ENCODE data around the gene ZKSCAN4.

Gene ZKSCAN4

GRCh38 chr6:28248916-28249315 is 3.2 kb downstream of the ZKSCAN4 start:
- DNase-seq: no peak

- no peak for DNase-seq
Observed at GRCh38 chr6:28245206-28245941, 6.7 kb downstream of the ZKSCAN4 start.

- no peak for DNase-seq
Observed at GRCh38 chr6:28243946-28244345, 8.1 kb downstream of the ZKSCAN4 start.

- no peak for DNase-seq
Observed at GRCh38 chr6:28240471-28240870, 11.6 kb downstream of the ZKSCAN4 start.

- no peak for DNase-seq
Observed at GRCh38 chr6:28239636-28240035, 12.4 kb downstream of the ZKSCAN4 start.

- no peak for DNase-seq
Observed at GRCh38 chr6:28235912-28236452, 16.1 kb downstream of the ZKSCAN4 start.

- DNase-seq: no peak
Observed at GRCh38 chr6:28232785-28233184, 19.3 kb downstream of the ZKSCAN4 start.

- DNase-seq: no peak
Observed at GRCh38 chr6:28226460-28226859, 25.6 kb downstream of the ZKSCAN4 start.

GRCh38 chr6:28225056-28225834 is 26.8 kb downstream of the ZKSCAN4 start, which contains the start of gene ZSCAN9:
Gene ZSCAN9 (plus strand): TSS chr6:28225275. CDS start chr6:28227085, 1,810 bp downstream.
- DNase-seq: peak; percentile 25

- DNase-seq: no peak
Observed at GRCh38 chr6:28224131-28225055, 27.7 kb downstream of the ZKSCAN4 start.

- DNase-seq: no peak
Observed at GRCh38 chr6:28220257-28221133, 31.6 kb downstream of the ZKSCAN4 start.

- no peak for DNase-seq
Observed at GRCh38 chr6:28218312-28219248, 33.5 kb downstream of the ZKSCAN4 start.

GRCh38 chr6:28217890-28218289 is 34.2 kb downstream of the ZKSCAN4 start:
- no peak for DNase-seq

GRCh38 chr6:28215425-28215824 is 36.6 kb downstream of the ZKSCAN4 start:
- DNase-seq: no peak

GRCh38 chr6:28213213-28213523 is 38.9 kb downstream of the ZKSCAN4 start:
- no peak for DNase-seq

GRCh38 chr6:28212510-28213212 is 39.4 kb downstream of the ZKSCAN4 start:
- DNase-seq: peak; percentile 34

- no peak for DNase-seq
Observed at GRCh38 chr6:28211840-28212509, 40.1 kb downstream of the ZKSCAN4 start.

GRCh38 chr6:28209753-28210535 is 42.1 kb downstream of the ZKSCAN4 start:
- DNase-seq: no peak
